ENCODE data around the gene GRIFIN.

DNA sequence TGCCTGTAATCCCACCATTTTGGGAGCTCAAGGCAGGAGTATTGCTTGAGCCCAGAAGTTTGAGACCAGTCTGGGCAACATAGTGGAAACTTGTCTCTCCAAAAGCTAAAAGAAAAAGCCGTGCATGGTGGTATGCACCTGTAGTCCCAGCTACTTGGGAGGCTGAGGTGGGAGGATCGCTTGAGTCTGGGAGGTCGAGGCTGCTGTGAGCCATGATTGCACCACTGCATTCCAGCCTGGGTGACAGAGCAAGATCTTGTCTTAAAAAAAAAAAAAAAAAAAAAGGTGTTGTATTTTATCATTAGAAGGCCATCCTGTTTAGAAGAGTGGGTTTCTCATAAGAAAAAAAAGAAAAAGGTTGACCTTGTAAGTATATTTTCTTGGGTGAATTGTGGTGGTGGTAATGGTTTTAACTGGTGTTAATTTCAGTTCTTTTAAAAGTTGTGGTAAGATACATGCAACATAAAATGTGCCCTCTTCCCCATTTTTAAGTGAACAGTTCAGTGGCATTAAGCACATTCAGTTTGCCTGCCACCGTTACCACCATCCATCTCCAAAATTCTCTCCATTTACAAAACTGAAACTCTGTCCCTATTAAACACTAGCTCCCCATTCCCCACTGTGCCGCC, 34.7 kb downstream of the GRIFIN start:
- TF ChIP-seq, protein P1, sequence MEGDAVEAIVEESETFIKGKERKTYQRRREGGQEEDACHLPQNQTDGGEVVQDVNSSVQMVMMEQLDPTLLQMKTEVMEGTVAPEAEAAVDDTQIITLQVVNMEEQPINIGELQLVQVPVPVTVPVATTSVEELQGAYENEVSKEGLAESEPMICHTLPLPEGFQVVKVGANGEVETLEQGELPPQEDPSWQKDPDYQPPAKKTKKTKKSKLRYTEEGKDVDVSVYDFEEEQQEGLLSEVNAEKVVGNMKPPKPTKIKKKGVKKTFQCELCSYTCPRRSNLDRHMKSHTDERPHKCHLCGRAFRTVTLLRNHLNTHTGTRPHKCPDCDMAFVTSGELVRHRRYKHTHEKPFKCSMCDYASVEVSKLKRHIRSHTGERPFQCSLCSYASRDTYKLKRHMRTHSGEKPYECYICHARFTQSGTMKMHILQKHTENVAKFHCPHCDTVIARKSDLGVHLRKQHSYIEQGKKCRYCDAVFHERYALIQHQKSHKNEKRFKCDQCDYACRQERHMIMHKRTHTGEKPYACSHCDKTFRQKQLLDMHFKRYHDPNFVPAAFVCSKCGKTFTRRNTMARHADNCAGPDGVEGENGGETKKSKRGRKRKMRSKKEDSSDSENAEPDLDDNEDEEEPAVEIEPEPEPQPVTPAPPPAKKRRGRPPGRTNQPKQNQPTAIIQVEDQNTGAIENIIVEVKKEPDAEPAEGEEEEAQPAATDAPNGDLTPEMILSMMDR (IDR thresholded peaks at IDR 0.05) = no peak
- TF ChIP-seq POLR2A (IDR thresholded peaks at IDR 0.05) (no peak), POLR2AphosphoS5 (IDR thresholded peaks at IDR 0.05) (no peak)
